OCI-LY7 (cell line): ENCODE results near the gene DCPS.

Experiments
- CTCF ChIP-seq: fragments of 200-600 bp; sonication (generic); conservative IDR thresholded peaks from 2 replicates; pipeline ENCODE4 v1.5.1; 2014; ENCODE audit warnings: mild to moderate bottlenecking, antibody characterized with exemption, low read length, moderate library complexity, mixed read lengths
- EZH2phosphoT487 ChIP-seq: fragments of 200-600 bp; sonication (generic); IDR thresholded peaks from 2 replicates; pipeline ENCODE4 v1.6.1; 2018; ENCODE audit warnings: low read depth, borderline replicate concordance, mild to moderate bottlenecking, mixed run types, antibody characterized with exemption, low read length, moderate library complexity, mixed read lengths

GRCh38 chr11:126370016-126370415 lies 66.2 kb downstream of the DCPS start:
- TF ChIP-seq CTCF, result no peak
- no peak for TF ChIP-seq EZH2phosphoT487
